ENCODE measurements around the gene FAM240A. TPM values are rescaled to one million over a fixed set of nuclear protein-coding genes. Genes with fewer than 3 reads are reported as not detected.

Gene FAM240A
- total RNA-seq, 1 donor from 2014 or later = not detected

GRCh38 chr3:46613313-46614005 is 1.1 kb downstream of the FAM240A start:
- TF ChIP-seq CTCF (IDR thresholded peaks at IDR 0.05; ENCODE audit: unreplicated experiment) = no peak
- no peaks in the 10 kb centered on the region for H3K9me3 Mint-ChIP-seq (ENCODE audit: low read depth)
- no peak overlapping the region for H3K27ac Mint-ChIP-seq
- H3K27me3 Mint-ChIP-seq = peaks cover 21% of the 10 kb centered on the region
- H3K36me3 Mint-ChIP-seq (ENCODE audit: insufficient read depth) = no peaks in the 10 kb centered on the region
- no peak for DNase-seq (ENCODE audit: low spot score, unreplicated experiment)
- H3K4me3 Mint-ChIP-seq (ENCODE audit: low read depth) = no peak overlapping the region
- H3K4me1 Mint-ChIP-seq (ENCODE audit: low read depth) = peaks cover 10% of the 10 kb centered on the region

GRCh38 chr3:46614431-46614830 is 2.1 kb downstream of the FAM240A start:
- Mint-ChIP-seq H3K4me1 (ENCODE audit: low read depth) (peaks cover 8% of the 10 kb centered on the region), H3K9me3 (ENCODE audit: low read depth) (no peaks in the 10 kb centered on the region), H3K4me3 (ENCODE audit: low read depth) (no peak overlapping the region), H3K36me3 (ENCODE audit: insufficient read depth) (no peaks in the 10 kb centered on the region), H3K27me3 (peaks cover 25% of the 10 kb centered on the region), H3K27ac (no peak overlapping the region)
- DNase-seq (ENCODE audit: low spot score, unreplicated experiment) = no peak
- TF ChIP-seq CTCF (IDR thresholded peaks at IDR 0.05; ENCODE audit: unreplicated experiment) = no peak

- H3K36me3 Mint-ChIP-seq (ENCODE audit: insufficient read depth) = no peaks in the 10 kb centered on the region
- no peak for DNase-seq (ENCODE audit: low spot score, unreplicated experiment)
- H3K27ac Mint-ChIP-seq = no peak overlapping the region
- H3K9me3 Mint-ChIP-seq (ENCODE audit: low read depth) = no peaks in the 10 kb centered on the region
- H3K27me3 Mint-ChIP-seq = peaks cover 20% of the 10 kb centered on the region
- no peak for TF ChIP-seq CTCF (IDR thresholded peaks at IDR 0.05; ENCODE audit: unreplicated experiment)
- no peak overlapping the region for H3K4me3 Mint-ChIP-seq (ENCODE audit: low read depth)
- peaks cover 8% of the 10 kb centered on the region for H3K4me1 Mint-ChIP-seq (ENCODE audit: low read depth)
Measured at GRCh38 chr3:46615050-46615775, 2.9 kb downstream of the FAM240A start.

GRCh38 chr3:46615976-46616375 is 3.7 kb downstream of the FAM240A start:
- Mint-ChIP-seq H3K36me3 (ENCODE audit: insufficient read depth) (no peaks in the 10 kb centered on the region), H3K4me3 (ENCODE audit: low read depth) (no peak overlapping the region), H3K9me3 (ENCODE audit: low read depth) (no peaks in the 10 kb centered on the region), H3K27me3 (peaks cover 18% of the 10 kb centered on the region), H3K27ac (no peak overlapping the region), H3K4me1 (ENCODE audit: low read depth) (peaks cover 8% of the 10 kb centered on the region)
- DNase-seq (ENCODE audit: low spot score, unreplicated experiment) = no peak
- TF ChIP-seq CTCF (IDR thresholded peaks at IDR 0.05; ENCODE audit: unreplicated experiment) = no peak

GRCh38 chr3:46617941-46618340 is 5.6 kb downstream of the FAM240A start:
- Mint-ChIP-seq H3K4me3 (ENCODE audit: low read depth) (no peak overlapping the region), H3K9me3 (ENCODE audit: low read depth) (no peaks in the 10 kb centered on the region), H3K27me3 (peaks cover 14% of the 10 kb centered on the region), H3K36me3 (ENCODE audit: insufficient read depth) (no peaks in the 10 kb centered on the region), H3K27ac (no peak overlapping the region), H3K4me1 (ENCODE audit: low read depth) (peaks cover 2% of the 10 kb centered on the region)
- DNase-seq (ENCODE audit: low spot score, unreplicated experiment) = no peak
- TF ChIP-seq CTCF (IDR thresholded peaks at IDR 0.05; ENCODE audit: unreplicated experiment) = no peak
